C4-2B (cell line): Measurements from ENCODE around the gene RPLP1.

Experiments
- CTCF ChIP-seq: fragments of 450-650 bp; conservative IDR thresholded peaks from 2 replicates; pipeline ENCODE4 v1.5.1; 2017; ENCODE audit warnings: mild to moderate bottlenecking
- ZFX ChIP-seq: fragments of 450-650 bp; IDR thresholded peaks from 2 replicates; pipeline ENCODE4 v1.6.1; 2017

- TF ChIP-seq CTCF (no peak), ZFX (no peak)
These were observed 40.8 kb downstream of the RPLP1 start for GRCh38 chr15:69493406-69493805.
